AG04450 (cell line): ENCODE data around the gene OTULIN. TPM values are rescaled to one million over a fixed set of nuclear protein-coding genes. Genes with fewer than 3 reads are reported as not detected.
A peak's percentile ranks its signal among the peaks of the same experiment; 100 is the strongest.

Source experiments
- CTCF ChIA-PET: fragments of 300-600, 350-600 bp; formaldehyde crosslinking; extraction: SDS; loops from one replicate; lab custom pipeline; 2022; ENCODE audit warnings: antibody characterized with exemption, inconsistent platforms; lab: Charles Lee
- POLR2A ChIA-PET: fragments of 350-600 bp; formaldehyde crosslinking; extraction: SDS; loops from one replicate; lab custom pipeline; 2021; ENCODE audit warnings: antibody characterized with exemption, inconsistent platforms; lab: Yijun Ruan, JAX
- DNase-seq: peaks from one replicate; pipeline ENCODE4 v3.0.0-alpha.2; 2011; ENCODE audit warnings: low read depth, low spot score
- H3K27ac ChIP-seq: one replicate; pipeline ENCODE4 v1.5.1; 2012; ENCODE audit warnings: low read depth, low read length, control low read depth
- H3K27me3 ChIP-seq: one replicate; pipeline ENCODE4 v1.6.0; 2012; ENCODE audit warnings: low read length; ENCODE audit not compliant: control insufficient read depth, insufficient read depth
- H3K4me3 ChIP-seq: 2 replicates; pipeline ENCODE4 v1.5.1; 2011; ENCODE audit warnings: mild to moderate bottlenecking, low read depth, low read length, control low read depth
- H3K9me3 ChIP-seq: 2 replicates; pipeline ENCODE4 v1.5.1; 2012; ENCODE audit warnings: low read length; ENCODE audit not compliant: control insufficient read depth, insufficient read depth
- polyA plus RNA-seq: library from polyadenylated mRNA; depleted of rRNA; stranded (reverse); fragments of >200 nt; gene quantifications from 2 replicates; pipeline ENCODE4 v1.2.3, GENCODE V29; 2011
- TF ChIP-seq, protein P1 (sequence below): IDR thresholded peaks from 2 replicates; pipeline ENCODE4 v1.5.1; 2011; ENCODE audit warnings: low read depth, low read length, control low read depth, inconsistent platforms

The OTULIN gene
- polyA plus RNA-seq, 1 experiment = 14.0 TPM

- DNase-seq = no peak
- TF ChIP-seq, protein P1, sequence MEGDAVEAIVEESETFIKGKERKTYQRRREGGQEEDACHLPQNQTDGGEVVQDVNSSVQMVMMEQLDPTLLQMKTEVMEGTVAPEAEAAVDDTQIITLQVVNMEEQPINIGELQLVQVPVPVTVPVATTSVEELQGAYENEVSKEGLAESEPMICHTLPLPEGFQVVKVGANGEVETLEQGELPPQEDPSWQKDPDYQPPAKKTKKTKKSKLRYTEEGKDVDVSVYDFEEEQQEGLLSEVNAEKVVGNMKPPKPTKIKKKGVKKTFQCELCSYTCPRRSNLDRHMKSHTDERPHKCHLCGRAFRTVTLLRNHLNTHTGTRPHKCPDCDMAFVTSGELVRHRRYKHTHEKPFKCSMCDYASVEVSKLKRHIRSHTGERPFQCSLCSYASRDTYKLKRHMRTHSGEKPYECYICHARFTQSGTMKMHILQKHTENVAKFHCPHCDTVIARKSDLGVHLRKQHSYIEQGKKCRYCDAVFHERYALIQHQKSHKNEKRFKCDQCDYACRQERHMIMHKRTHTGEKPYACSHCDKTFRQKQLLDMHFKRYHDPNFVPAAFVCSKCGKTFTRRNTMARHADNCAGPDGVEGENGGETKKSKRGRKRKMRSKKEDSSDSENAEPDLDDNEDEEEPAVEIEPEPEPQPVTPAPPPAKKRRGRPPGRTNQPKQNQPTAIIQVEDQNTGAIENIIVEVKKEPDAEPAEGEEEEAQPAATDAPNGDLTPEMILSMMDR = no peak
- Histone ChIP-seq H3K27me3 (no peaks in the 10 kb centered on the region), H3K27ac (no peak overlapping the region), H3K4me3 (no peak overlapping the region), H3K9me3 (peaks cover 2% of the 10 kb centered on the region; the same call in 1 of the 2 replicates)
- CTCF ChIA-PET = interaction anchor here (8.0 kb wide), 1 partner anchor 280 kb away, joined by 192 read pairs; no protein-coding TSS in a partner anchor
- POLR2A ChIA-PET = no interaction called here
These were observed 59.2 kb downstream of the OTULIN start for GRCh38 chr5:14723701-14724132.

- Histone ChIP-seq H3K27me3 (no peaks in the 10 kb centered on the region), H3K9me3 (peaks cover 2% of the 10 kb centered on the region; the same call in 1 of the 2 replicates), H3K27ac (no peak overlapping the region), H3K4me3 (no peak overlapping the region)
- ChIA-PET POLR2A (no interaction called here), CTCF (interaction anchor here (1.0 to 8.0 kb wide), 3 partner anchors 76 to 290 kb away, joined by 3 to 192 read pairs (median 63); no protein-coding TSS in a partner anchor)
- TF ChIP-seq, protein P1 = no peak
- DNase-seq = no peak
These were observed 60.1 kb downstream of the OTULIN start for GRCh38 chr5:14724633-14725032.

DNA sequence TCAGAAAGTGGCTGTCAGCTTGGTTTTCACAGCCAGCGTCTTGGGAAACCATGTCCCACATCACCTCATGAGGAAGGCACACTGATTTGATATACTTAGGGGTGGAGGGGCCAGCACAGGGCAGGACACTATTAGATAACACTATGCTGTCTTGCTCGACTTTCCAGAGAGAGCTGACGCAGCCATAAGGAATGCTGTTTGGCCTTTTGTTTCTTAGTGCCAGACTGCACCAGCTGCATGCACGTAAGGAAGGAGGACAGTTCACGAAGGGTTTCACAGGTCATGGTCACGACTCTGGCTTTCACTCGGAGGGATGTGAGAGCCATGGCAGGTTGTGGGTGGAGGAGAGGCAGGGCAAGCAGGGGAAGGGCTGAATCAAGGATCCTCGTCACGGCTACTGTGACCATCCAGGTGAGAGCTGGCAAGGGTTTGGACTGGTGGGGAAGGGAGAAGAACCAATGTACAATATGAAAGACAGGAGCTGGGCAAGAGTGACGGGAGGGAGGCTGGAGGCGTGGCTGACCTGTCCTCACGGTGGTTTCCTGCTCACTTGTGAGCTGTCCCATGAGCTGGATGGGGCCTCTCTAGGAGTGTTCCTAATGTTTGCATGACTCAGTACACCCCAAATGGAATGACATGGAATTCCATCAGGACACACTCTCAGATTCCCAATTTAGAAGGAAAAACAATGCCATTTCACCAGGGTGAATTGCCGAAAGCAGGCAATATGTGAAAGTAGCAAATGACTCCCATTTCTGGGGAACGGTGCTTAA is 61.7 kb downstream of the OTULIN start:
- H3K27me3 ChIP-seq = no peaks in the 10 kb centered on the region
- no peak overlapping the region for H3K27ac ChIP-seq
- TF ChIP-seq, protein P1 = no peak
- no peak overlapping the region for H3K4me3 ChIP-seq
- DNase-seq = no peak
- ChIA-PET CTCF (interaction anchor here (0.7 to 8.0 kb wide), 33 partner anchors 9 to 378 kb away, joined by 3 to 192 read pairs (median 6); partner anchors contain the start of gene ANKH), POLR2A (interaction anchor here (0.8 kb wide), 1 partner anchor 146 kb away, joined by 3 read pairs; no protein-coding TSS in a partner anchor)
- peaks cover 2% of the 10 kb centered on the region for H3K9me3 ChIP-seq

- DNase-seq = peak; percentile 59
- TF ChIP-seq, protein P1 = peak; percentile 97
- Histone ChIP-seq H3K27me3 (no peaks in the 10 kb centered on the region), H3K27ac (no peak overlapping the region), H3K4me3 (no peak overlapping the region), H3K9me3 (peaks cover 2% of the 10 kb centered on the region)
- ChIA-PET CTCF (interaction anchor here (0.6 to 8.0 kb wide), 55 partner anchors 8 to 375 kb away, joined by 3 to 192 read pairs (median 5); partner anchors contain the start of gene ANKH), POLR2A (no interaction called here)
These were observed 62.9 kb downstream of the OTULIN start for GRCh38 chr5:14727428-14727865.
